ENCODE results near the gene ARPP21. TPM values are rescaled to one million over a fixed set of nuclear protein-coding genes. Genes with fewer than 3 reads are reported as not detected.

The ARPP21 gene
- total and polyA plus RNA-seq, 9 donors: 116 to 225 (median 155) TPM

DNA sequence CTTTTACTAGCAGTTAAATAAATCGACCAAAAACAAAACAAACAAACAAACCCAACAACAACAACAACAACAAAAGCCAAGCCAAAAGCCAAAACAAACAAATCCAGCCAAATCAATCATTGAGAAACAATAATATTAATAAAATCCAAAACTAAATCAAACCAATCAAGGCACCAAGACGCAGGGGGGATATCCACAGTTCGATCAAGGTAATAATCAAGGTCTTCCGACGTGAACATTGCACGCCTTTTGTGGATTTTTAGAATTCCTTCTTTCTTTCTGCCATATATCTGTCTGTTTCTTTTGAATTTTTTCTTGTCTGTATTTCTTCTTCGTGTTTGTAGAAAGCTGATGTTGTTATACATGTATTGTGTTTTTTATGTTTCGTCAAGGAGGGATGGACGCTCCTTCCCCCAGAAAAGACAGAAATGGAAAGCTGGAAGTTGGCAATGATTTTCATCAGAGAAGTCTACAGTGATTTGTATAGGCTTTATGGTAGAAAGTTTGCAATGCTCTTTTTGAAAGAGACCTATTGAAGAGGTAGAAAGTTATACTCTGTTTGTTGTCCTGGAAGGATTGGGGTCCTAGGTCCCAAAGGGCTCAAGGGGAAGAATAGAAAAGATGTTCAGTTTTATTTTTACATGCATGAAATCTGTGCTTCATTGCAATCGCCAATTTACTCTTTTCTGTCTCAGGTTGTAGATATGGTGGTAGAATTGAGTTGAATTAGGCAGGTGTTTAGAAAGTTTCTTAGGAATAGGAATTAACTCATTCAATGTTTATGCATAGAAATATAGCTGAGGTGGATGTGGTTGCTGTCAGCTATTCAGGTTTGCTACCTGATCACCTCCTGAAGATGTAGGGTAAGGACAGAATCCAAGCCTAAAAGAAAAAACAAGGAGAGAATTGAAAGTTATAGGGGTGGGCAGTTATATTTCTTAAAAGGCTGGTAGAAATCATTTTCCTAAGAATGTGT, 1.2 kb downstream of the ARPP21 start:
- Histone ChIP-seq H3K27ac (ENCODE audit: low read length) (peak overlapping the region; percentile 89), H3K4me1 (ENCODE audit: control insufficient read depth, insufficient read depth, low read length) (peaks cover 2% of the 10 kb centered on the region), H3K27me3 (ENCODE audit: control insufficient read depth, insufficient read depth, low read length) (peaks cover 16% of the 10 kb centered on the region), H3K36me3 (ENCODE audit: control insufficient read depth, insufficient read depth, low read length) (no peaks in the 10 kb centered on the region), H3K9me3 (replicated peaks; ENCODE audit: control insufficient read depth, low read depth, low read length) (no peaks in the 10 kb centered on the region), H3K4me3 (ENCODE audit: low read length) (peak overlapping the region; percentile 63)
- 47% methylated on average over 3 of the region's 10 CpGs for WGBS (ENCODE audit: insufficient coverage)
- DNase-seq: no peak

DNA sequence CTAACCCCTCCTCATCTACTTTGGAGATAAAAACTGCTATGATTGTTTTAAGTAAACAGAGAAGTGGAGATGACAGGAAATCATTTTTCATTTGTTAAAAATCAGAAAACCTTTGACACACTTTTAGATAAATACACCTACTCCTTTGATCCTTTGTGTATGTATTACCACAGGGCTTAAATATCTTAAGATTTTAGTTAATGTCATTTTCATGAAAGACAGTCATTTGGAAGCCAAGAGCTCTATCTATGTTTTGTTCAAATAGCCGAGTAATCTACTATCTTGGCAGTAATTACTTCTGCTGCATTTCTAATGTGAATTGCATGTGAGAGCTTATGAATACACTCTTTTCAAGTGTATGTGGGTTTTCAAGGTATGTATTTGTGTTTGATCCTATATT, 2.0 kb downstream of the ARPP21 start:
- peak overlapping the region; percentile 52 for H3K27ac ChIP-seq (ENCODE audit: low read length)
- peaks cover 16% of the 10 kb centered on the region for H3K27me3 ChIP-seq (ENCODE audit: control insufficient read depth, insufficient read depth, low read length)
- no peak for DNase-seq
- peaks cover 2% of the 10 kb centered on the region for H3K4me1 ChIP-seq (ENCODE audit: control insufficient read depth, insufficient read depth, low read length)
- H3K4me3 ChIP-seq (ENCODE audit: low read length): peak overlapping the region; percentile 63
- no peaks in the 10 kb centered on the region for H3K36me3 ChIP-seq (ENCODE audit: control insufficient read depth, insufficient read depth, low read length)
- no peaks in the 10 kb centered on the region for H3K9me3 ChIP-seq (replicated peaks; ENCODE audit: control insufficient read depth, low read depth, low read length)
- no CpG with 5 or more reads among the region's 1 CpG for WGBS (ENCODE audit: insufficient coverage)

DNA sequence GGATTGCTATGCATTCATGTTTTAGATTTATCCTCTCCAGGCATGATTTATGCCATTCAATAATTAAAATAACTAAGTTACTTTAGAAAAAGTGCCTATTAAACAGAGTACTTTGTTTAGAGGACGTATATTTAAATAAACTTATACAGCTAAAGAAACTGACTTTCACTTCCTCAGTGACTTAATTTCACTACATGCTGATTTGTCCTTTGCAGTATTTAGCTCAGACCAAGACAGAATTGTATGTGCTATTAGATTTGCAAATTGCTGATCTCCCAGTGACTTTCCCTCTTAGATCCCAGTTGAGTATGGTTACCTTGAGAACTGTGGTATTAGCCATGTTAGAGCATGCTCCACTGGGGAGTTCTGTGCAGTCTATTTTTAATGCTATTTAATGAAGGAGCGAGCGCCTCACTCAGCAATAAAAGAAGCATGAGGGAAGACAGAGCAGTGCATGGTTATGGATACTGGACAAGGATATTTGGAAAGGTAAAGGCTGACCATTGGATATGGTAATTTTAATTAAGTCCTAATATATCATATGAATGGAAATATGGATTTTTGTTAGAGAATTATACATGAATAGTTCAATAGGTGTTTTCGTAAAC, 2.7 kb downstream of the ARPP21 start:
- peak; percentile 25 for DNase-seq
- Histone ChIP-seq H3K36me3 (ENCODE audit: control insufficient read depth, insufficient read depth, low read length) (no peaks in the 10 kb centered on the region), H3K4me3 (ENCODE audit: low read length) (peak overlapping the region; percentile 63), H3K27me3 (ENCODE audit: control insufficient read depth, insufficient read depth, low read length) (peaks cover 16% of the 10 kb centered on the region), H3K9me3 (replicated peaks; ENCODE audit: control insufficient read depth, low read depth, low read length) (no peaks in the 10 kb centered on the region), H3K4me1 (ENCODE audit: control insufficient read depth, insufficient read depth, low read length) (peaks cover 2% of the 10 kb centered on the region), H3K27ac (ENCODE audit: low read length) (no peak overlapping the region)
- WGBS (ENCODE audit: insufficient coverage): no CpG with 5 or more reads among the region's 4 CpGs

DNA sequence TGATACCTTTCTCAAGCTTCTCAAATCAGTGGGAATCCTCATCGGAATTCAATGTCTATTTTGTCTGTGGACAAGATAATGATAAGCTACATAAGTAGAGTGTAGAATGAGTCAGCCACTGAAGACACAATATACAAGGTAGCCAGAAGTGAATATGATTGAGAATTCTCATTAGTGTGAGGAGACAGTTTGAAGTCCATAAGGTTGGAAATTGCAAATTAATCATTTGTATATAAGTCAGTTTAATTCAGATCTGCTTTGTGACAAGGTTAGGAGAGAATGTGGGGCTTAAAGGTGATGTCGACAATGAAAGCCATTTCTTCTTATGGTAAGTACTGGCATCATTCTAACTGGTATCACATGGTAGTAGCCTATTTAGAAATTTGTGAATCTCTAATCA, 4.2 kb downstream of the ARPP21 start:
- Histone ChIP-seq H3K27ac (ENCODE audit: low read length) (no peak overlapping the region), H3K4me1 (ENCODE audit: control insufficient read depth, insufficient read depth, low read length) (peaks cover 5% of the 10 kb centered on the region), H3K9me3 (replicated peaks; ENCODE audit: control insufficient read depth, low read depth, low read length) (no peaks in the 10 kb centered on the region), H3K36me3 (ENCODE audit: control insufficient read depth, insufficient read depth, low read length) (no peaks in the 10 kb centered on the region), H3K4me3 (ENCODE audit: low read length) (peak overlapping the region; percentile 18), H3K27me3 (ENCODE audit: control insufficient read depth, insufficient read depth, low read length) (peaks cover 16% of the 10 kb centered on the region)
- DNase-seq: no peak
- no CpG with 5 or more reads among the region's 2 CpGs for WGBS (ENCODE audit: insufficient coverage)

DNA sequence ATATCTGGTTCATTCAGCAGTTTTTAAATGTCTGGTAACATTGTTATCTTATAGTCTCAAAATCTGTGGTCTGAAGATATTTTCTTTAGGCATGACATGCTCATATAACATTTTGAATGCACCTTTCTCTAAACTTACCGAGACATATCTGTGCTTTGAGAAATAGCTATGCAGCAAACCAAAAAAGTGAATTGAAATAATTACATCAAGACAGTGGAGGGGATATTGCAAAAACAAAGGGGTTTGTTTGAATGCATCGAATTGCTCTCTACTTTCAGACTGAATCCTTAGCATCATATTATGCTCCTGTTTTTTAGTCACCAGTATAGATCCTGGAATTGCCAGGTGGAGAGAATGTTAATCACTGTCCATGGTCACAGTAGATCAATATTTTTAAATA, 5.1 kb downstream of the ARPP21 start:
- DNase-seq: no peak
- peaks cover 8% of the 10 kb centered on the region for H3K27me3 ChIP-seq (ENCODE audit: control insufficient read depth, insufficient read depth, low read length)
- WGBS (ENCODE audit: insufficient coverage): no CpG with 5 or more reads among the region's 2 CpGs
- H3K4me1 ChIP-seq (ENCODE audit: control insufficient read depth, insufficient read depth, low read length): peaks cover 3% of the 10 kb centered on the region
- no peaks in the 10 kb centered on the region for H3K36me3 ChIP-seq (ENCODE audit: control insufficient read depth, insufficient read depth, low read length)
- no peak overlapping the region for H3K27ac ChIP-seq (ENCODE audit: low read length)
- no peaks in the 10 kb centered on the region for H3K9me3 ChIP-seq (replicated peaks; ENCODE audit: control insufficient read depth, low read depth, low read length)
- no peak overlapping the region for H3K4me3 ChIP-seq (ENCODE audit: low read length)

DNA sequence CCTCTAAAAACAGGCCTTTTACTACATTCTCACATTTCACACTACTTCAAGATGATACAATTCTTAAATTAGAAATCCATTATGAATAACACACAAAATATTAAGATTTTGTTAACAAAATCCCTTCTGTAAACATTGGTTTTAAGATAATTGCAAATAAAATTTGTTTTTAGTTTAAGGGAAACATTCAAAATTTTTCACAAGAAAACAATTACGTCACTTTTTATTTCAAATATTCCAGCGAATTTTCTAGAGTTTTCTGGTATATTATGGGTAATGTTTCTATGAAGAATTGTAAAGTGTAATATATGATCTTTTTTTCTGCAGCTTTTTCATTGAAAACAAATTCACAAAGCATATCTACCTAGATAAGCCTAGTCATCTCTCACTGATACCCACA, 5.9 kb downstream of the ARPP21 start:
- Histone ChIP-seq H3K4me1 (ENCODE audit: control insufficient read depth, insufficient read depth, low read length) (peaks cover 3% of the 10 kb centered on the region), H3K27me3 (ENCODE audit: control insufficient read depth, insufficient read depth, low read length) (peaks cover under 1% of the 10 kb centered on the region), H3K4me3 (ENCODE audit: low read length) (no peak overlapping the region), H3K36me3 (ENCODE audit: control insufficient read depth, insufficient read depth, low read length) (no peaks in the 10 kb centered on the region), H3K27ac (ENCODE audit: low read length) (no peak overlapping the region), H3K9me3 (replicated peaks; ENCODE audit: control insufficient read depth, low read depth, low read length) (no peaks in the 10 kb centered on the region)
- DNase-seq: no peak
- WGBS (ENCODE audit: insufficient coverage): no CpG with 5 or more reads among the region's 2 CpGs

DNA sequence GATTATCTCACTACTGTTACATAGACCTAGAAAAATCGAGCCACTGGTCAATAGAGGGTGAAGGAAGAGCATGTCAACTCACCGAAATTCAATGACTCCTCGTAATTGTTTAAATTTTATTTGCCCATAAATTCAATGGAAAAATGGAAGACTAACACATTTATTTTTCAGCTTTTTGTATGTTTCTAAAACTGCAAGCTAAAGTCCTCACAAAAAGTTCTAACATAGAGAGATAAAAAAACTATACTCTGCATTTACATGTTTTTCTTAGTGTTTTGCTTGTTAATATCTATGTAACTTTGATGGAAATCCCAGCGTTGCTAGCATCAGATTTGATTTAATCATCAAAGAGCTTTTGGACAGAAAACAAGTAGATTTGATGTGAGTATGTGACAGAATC, 6.8 kb downstream of the ARPP21 start:
- no peaks in the 10 kb centered on the region for H3K9me3 ChIP-seq (replicated peaks; ENCODE audit: control insufficient read depth, low read depth, low read length)
- no peak for DNase-seq

DNA sequence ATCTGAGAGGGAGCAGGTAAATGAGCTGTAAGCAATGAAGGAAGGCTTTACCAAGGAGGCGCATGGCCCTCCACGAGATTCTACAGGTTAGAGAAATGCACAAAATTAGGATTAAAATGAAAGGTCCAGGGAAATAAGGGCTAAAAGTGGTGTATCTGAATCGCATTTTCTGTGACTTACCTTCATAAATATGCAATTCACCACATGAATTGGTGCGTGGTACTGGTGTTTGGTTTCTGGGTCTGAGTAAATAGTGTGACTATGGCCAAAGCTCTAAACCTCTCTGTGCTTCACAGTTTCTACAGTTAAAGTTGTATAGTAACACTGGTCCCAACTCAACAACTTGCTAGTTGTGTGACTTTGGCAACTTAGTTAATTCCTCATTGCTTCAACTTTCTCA, 8.1 kb downstream of the ARPP21 start:
- peaks cover 3% of the 10 kb centered on the region for H3K4me1 ChIP-seq (ENCODE audit: control insufficient read depth, insufficient read depth, low read length)
- no peak overlapping the region for H3K4me3 ChIP-seq (ENCODE audit: low read length)
- 79% methylated on average over 2 of the region's 4 CpGs for WGBS (ENCODE audit: insufficient coverage)
- H3K27ac ChIP-seq (ENCODE audit: low read length): no peak overlapping the region
- no peak for DNase-seq
- no peaks in the 10 kb centered on the region for H3K9me3 ChIP-seq (replicated peaks; ENCODE audit: control insufficient read depth, low read depth, low read length)
- H3K27me3 ChIP-seq (ENCODE audit: control insufficient read depth, insufficient read depth, low read length): no peaks in the 10 kb centered on the region
- no peaks in the 10 kb centered on the region for H3K36me3 ChIP-seq (ENCODE audit: control insufficient read depth, insufficient read depth, low read length)

More for the DNA sequence above, 6.8 kb downstream of the ARPP21 start:
- no CpG with 5 or more reads among the region's 4 CpGs for WGBS (ENCODE audit: insufficient coverage)
- Histone ChIP-seq H3K4me3 (ENCODE audit: low read length) (no peak overlapping the region), H3K4me1 (ENCODE audit: control insufficient read depth, insufficient read depth, low read length) (peaks cover 3% of the 10 kb centered on the region), H3K27me3 (ENCODE audit: control insufficient read depth, insufficient read depth, low read length) (no peaks in the 10 kb centered on the region), H3K27ac (ENCODE audit: low read length) (no peak overlapping the region), H3K36me3 (ENCODE audit: control insufficient read depth, insufficient read depth, low read length) (no peaks in the 10 kb centered on the region)

DNA sequence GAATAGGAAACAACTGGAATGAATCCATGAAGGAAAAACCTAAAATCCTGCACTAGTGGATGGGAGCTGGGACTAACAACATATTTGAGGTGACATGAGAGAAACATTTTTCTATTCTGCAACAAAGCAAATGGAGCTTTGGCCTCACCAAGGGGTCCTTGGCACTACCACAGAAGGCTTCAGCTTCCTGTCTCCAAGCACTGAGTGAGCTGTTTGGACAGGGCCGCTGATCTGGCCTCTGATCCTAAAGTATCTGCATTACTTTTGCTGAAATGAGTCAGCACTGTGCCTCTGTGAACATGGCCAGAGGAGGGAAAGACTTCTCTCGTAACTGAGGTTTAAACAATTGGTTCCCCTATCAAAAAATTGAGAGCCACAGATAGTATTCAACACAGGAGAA, 9.0 kb downstream of the ARPP21 start:
- H3K27ac ChIP-seq (ENCODE audit: low read length): no peak overlapping the region
- H3K4me3 ChIP-seq (ENCODE audit: low read length): no peak overlapping the region
- WGBS (ENCODE audit: insufficient coverage): no CpG with 5 or more reads among the region's 2 CpGs

DNA sequence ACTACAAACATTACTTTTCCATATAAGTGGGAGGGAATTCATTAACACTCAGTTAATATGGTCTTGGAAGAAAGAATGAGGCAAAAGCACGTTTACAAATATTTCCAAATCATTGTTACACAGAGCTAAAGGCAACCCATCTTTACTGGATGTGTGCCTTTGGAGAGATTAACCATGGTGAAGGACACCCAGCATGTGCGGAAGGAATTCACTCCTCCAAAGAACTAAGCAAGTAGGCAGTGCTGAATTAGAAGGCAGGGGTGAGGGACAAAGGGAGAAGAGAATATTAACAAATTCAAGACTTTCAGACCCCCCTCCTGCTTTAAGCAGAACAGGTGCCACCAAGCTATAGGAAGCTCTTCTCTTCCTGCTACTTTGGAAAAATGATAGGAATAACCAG, 10.1 kb downstream of the ARPP21 start:
- no CpG with 5 or more reads among the region's 2 CpGs for WGBS (ENCODE audit: insufficient coverage)
- DNase-seq: no peak
- Histone ChIP-seq H3K9me3 (replicated peaks; ENCODE audit: control insufficient read depth, low read depth, low read length) (no peaks in the 10 kb centered on the region), H3K36me3 (ENCODE audit: control insufficient read depth, insufficient read depth, low read length) (no peaks in the 10 kb centered on the region), H3K4me1 (ENCODE audit: control insufficient read depth, insufficient read depth, low read length) (peaks cover 3% of the 10 kb centered on the region), H3K4me3 (ENCODE audit: low read length) (no peak overlapping the region), H3K27me3 (ENCODE audit: control insufficient read depth, insufficient read depth, low read length) (no peaks in the 10 kb centered on the region), H3K27ac (ENCODE audit: low read length) (no peak overlapping the region)

More for the DNA sequence above, 9.0 kb downstream of the ARPP21 start:
- no peaks in the 10 kb centered on the region for H3K36me3 ChIP-seq (ENCODE audit: control insufficient read depth, insufficient read depth, low read length)
- no peak for DNase-seq
- H3K9me3 ChIP-seq (replicated peaks; ENCODE audit: control insufficient read depth, low read depth, low read length): no peaks in the 10 kb centered on the region
- no peaks in the 10 kb centered on the region for H3K27me3 ChIP-seq (ENCODE audit: control insufficient read depth, insufficient read depth, low read length)
- H3K4me1 ChIP-seq (ENCODE audit: control insufficient read depth, insufficient read depth, low read length): peaks cover 3% of the 10 kb centered on the region
